Measurements from ENCODE around the gene AUTS2.

DNA sequence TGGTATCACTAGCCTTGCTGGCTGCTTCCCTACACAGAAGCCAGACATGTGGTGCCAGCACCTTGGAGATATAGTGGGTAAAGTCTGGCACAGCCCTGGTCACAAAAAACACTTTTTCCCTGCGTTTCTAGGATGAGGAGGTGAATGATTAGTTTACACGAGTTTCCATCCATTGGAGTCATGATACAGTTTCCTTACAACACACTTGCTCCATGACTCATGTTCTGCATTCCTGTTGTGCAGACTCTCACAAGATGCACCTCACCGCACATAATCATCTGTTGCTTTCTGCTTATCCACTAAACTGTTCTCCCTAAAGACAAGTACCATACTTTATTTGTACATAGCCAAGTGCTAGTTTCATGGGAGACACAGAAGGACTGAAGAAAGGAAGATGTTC, 786.6 kb downstream of the AUTS2 start:
- TF ChIP-seq, protein P1, sequence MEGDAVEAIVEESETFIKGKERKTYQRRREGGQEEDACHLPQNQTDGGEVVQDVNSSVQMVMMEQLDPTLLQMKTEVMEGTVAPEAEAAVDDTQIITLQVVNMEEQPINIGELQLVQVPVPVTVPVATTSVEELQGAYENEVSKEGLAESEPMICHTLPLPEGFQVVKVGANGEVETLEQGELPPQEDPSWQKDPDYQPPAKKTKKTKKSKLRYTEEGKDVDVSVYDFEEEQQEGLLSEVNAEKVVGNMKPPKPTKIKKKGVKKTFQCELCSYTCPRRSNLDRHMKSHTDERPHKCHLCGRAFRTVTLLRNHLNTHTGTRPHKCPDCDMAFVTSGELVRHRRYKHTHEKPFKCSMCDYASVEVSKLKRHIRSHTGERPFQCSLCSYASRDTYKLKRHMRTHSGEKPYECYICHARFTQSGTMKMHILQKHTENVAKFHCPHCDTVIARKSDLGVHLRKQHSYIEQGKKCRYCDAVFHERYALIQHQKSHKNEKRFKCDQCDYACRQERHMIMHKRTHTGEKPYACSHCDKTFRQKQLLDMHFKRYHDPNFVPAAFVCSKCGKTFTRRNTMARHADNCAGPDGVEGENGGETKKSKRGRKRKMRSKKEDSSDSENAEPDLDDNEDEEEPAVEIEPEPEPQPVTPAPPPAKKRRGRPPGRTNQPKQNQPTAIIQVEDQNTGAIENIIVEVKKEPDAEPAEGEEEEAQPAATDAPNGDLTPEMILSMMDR (IDR thresholded peaks at IDR 0.05) = no peak
- no peak for TF ChIP-seq POLR2A (IDR thresholded peaks at IDR 0.05)

Data from vagina (tissue), 2 donors.